HL-60 (cell line): ENCODE data around the gene ITPRIP.

Source experiments
- CTCF ChIP-seq: IDR thresholded peaks from one replicate; pipeline ENCODE4 v1.5.1; 2011; ENCODE audit warnings: low read length, control low read depth, inconsistent platforms; ENCODE audit not compliant: insufficient read depth
- POLR2AphosphoS5 ChIP-seq: IDR thresholded peaks from 2 replicates; pipeline ENCODE4 v1.6.1; 2012; ENCODE audit warnings: low read depth
- REST ChIP-seq: IDR thresholded peaks from 2 replicates; pipeline ENCODE4 v1.6.1; 2012; ENCODE audit warnings: low read depth; ENCODE audit not compliant: insufficient replicate concordance
- SPI1 ChIP-seq: IDR thresholded peaks from 2 replicates; pipeline ENCODE4 v1.6.1; 2012; ENCODE audit warnings: low read depth, mild to moderate bottlenecking, borderline replicate concordance

- TF ChIP-seq REST, result no peak
- no peak for TF ChIP-seq CTCF
- TF ChIP-seq POLR2AphosphoS5, result no peak
- TF ChIP-seq SPI1, result no peak
These were observed 78.1 kb downstream of the ITPRIP start for GRCh38 chr10:104259999-104260774.
